ENCODE measurements around the gene UBL4A.

GRCh38 chrX:154525606-154526490 is 39.4 kb upstream of the UBL4A start:
- TF ChIP-seq POLR2AphosphoS5 (IDR thresholded peaks at IDR 0.05; ENCODE audit: low read depth, low read length), result no peak
- TF ChIP-seq POLR2A (IDR thresholded peaks at IDR 0.05; ENCODE audit: low read depth, low read length), result no peak
- no peak for TF ChIP-seq SPI1 (IDR thresholded peaks at IDR 0.05; ENCODE audit: low read depth, low read length)
- no peak for TF ChIP-seq TAF1 (IDR thresholded peaks at IDR 0.05; ENCODE audit: low read depth, low read length)
- no peak for TF ChIP-seq POU2F2 (IDR thresholded peaks at IDR 0.05; ENCODE audit: low read depth, low read length)
